OCI-LY1 (cell line): ENCODE measurements around the gene DISP2.

Experiments used
- H2AFZ ChIP-seq: fragments of 200-600 bp; sonication (generic), shearing (Covaris generic); 2 replicates; pipeline ENCODE4 v1.6.0; 2014; ENCODE audit warnings: antibody characterized with exemption, mild to moderate bottlenecking, low read length
- H3F3A ChIP-seq: fragments of 200-600 bp; sonication (generic), shearing (Covaris generic); 2 replicates; pipeline ENCODE4 v1.6.0; 2014; ENCODE audit warnings: mild to moderate bottlenecking, antibody characterized with exemption, low read length, moderate library complexity; ENCODE audit not compliant: insufficient read depth
- H3K27ac ChIP-seq: fragments of 200-600 bp; sonication (generic); 2 replicates; pipeline ENCODE4 v1.5.1; 2014; ENCODE audit warnings: low read length, mixed run types, mild to moderate bottlenecking, low read depth; ENCODE audit not compliant: poor library complexity, severe bottlenecking
- H3K27me3 ChIP-seq: fragments of 200-600 bp; sonication (generic); 2 replicates; pipeline ENCODE4 v1.6.0; 2014; ENCODE audit warnings: antibody characterized with exemption, mild to moderate bottlenecking, low read length, moderate library complexity; ENCODE audit not compliant: insufficient read depth
- H3K36me3 ChIP-seq: fragments of 200-600 bp; sonication (generic); 2 replicates; pipeline ENCODE4 v1.6.1; 2014; ENCODE audit warnings: mild to moderate bottlenecking, antibody characterized with exemption, low read length, moderate library complexity, mixed read lengths; ENCODE audit not compliant: insufficient read depth
- H3K4me1 ChIP-seq: fragments of 200-600 bp; sonication (generic); 2 replicates; pipeline ENCODE4 v1.5.1; 2014; ENCODE audit warnings: mild to moderate bottlenecking, low read length, moderate library complexity; ENCODE audit not compliant: insufficient read depth, severe bottlenecking
- H3K4me2 ChIP-seq: fragments of 200-600 bp; sonication (generic), shearing (Covaris generic); 2 replicates; pipeline ENCODE4 v1.6.1; 2014; ENCODE audit warnings: low read length
- H3K4me3 ChIP-seq: fragments of 200-600 bp; sonication (generic); 2 replicates; pipeline ENCODE4 v1.5.1; 2014; ENCODE audit warnings: low read length, low read depth, mild to moderate bottlenecking, mixed read lengths; ENCODE audit not compliant: poor library complexity, severe bottlenecking
- H3K79me2 ChIP-seq: fragments of 200-600 bp; shearing (Covaris generic); 2 replicates; pipeline ENCODE4 v1.6.1; 2016; ENCODE audit warnings: mixed run types, low read length, mixed read lengths; ENCODE audit not compliant: insufficient read depth
- H3K9ac ChIP-seq: fragments of 200-600 bp; sonication (generic), shearing (Covaris generic); 2 replicates; pipeline ENCODE4 v1.6.1; 2014; ENCODE audit warnings: mild to moderate bottlenecking, low read length, mixed read lengths
- H3K9me2 ChIP-seq: fragments of 200-600 bp; sonication (generic), shearing (Covaris generic); 2 replicates; pipeline ENCODE4 v1.6.1; 2014; ENCODE audit warnings: low read depth, mild to moderate bottlenecking, low read length, mixed read lengths
- H3K9me3 ChIP-seq: fragments of 200-600 bp; shearing (Covaris generic); 2 replicates; pipeline ENCODE4 v1.6.1; 2014; ENCODE audit warnings: low read length, mixed read lengths
- H4K20me1 ChIP-seq: fragments of 200-600 bp; sonication (generic), shearing (Covaris generic); 2 replicates; pipeline ENCODE4 v1.6.0; 2016; ENCODE audit warnings: mild to moderate bottlenecking, low read length; ENCODE audit not compliant: insufficient read depth
- EZH2 ChIP-seq: fragments of 200-600 bp; sonication (generic), shearing (Covaris generic); IDR thresholded peaks from 2 replicates; pipeline ENCODE4 v1.8.0; 2017; ENCODE audit warnings: borderline replicate concordance, mixed run types, mild to moderate bottlenecking, antibody characterized with exemption, low read length, moderate library complexity, mixed read lengths
- TF ChIP-seq, protein P1 (sequence below): fragments of 200-600 bp; sonication (generic), shearing (Covaris generic); IDR thresholded peaks from 2 replicates; pipeline ENCODE4 v1.5.1; 2017; ENCODE audit warnings: mild to moderate bottlenecking, antibody characterized with exemption, low read length, moderate library complexity, mixed read lengths

Gene DISP2

DNA sequence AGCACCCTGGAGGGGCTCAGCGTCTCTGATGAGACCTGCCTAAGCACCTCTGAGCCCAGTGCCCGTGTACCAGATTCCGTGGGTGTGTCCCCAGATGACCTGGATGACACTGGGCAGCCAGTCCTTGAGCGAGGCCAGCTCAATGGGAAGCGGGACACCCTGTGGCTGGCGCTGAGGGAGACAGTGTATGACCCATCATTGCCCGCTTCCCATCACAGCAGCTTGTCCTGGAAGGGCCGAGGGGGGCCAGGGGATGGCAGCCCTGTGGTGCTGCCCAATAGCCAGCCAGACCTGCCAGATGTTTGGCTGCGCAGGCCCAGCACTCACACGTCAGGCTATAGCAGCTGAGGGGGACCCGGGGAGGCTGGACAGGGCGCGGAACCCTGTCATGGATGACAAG is 12.0 kb downstream of the DISP2 start:
- no peak overlapping the region for H3K4me3 ChIP-seq
- H3K9me2 ChIP-seq, result no peaks in the 10 kb centered on the region
- H3K4me1 ChIP-seq, result peaks cover 13% of the 10 kb centered on the region
- no peaks in the 10 kb centered on the region for H3K9me3 ChIP-seq
- H4K20me1 ChIP-seq, result no peaks in the 10 kb centered on the region
- H3F3A ChIP-seq, result no peaks in the 10 kb centered on the region
- TF ChIP-seq, protein P1, sequence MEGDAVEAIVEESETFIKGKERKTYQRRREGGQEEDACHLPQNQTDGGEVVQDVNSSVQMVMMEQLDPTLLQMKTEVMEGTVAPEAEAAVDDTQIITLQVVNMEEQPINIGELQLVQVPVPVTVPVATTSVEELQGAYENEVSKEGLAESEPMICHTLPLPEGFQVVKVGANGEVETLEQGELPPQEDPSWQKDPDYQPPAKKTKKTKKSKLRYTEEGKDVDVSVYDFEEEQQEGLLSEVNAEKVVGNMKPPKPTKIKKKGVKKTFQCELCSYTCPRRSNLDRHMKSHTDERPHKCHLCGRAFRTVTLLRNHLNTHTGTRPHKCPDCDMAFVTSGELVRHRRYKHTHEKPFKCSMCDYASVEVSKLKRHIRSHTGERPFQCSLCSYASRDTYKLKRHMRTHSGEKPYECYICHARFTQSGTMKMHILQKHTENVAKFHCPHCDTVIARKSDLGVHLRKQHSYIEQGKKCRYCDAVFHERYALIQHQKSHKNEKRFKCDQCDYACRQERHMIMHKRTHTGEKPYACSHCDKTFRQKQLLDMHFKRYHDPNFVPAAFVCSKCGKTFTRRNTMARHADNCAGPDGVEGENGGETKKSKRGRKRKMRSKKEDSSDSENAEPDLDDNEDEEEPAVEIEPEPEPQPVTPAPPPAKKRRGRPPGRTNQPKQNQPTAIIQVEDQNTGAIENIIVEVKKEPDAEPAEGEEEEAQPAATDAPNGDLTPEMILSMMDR, result no peak
- no peak for TF ChIP-seq EZH2
- no peak overlapping the region for H3K9ac ChIP-seq
- H3K4me2 ChIP-seq, result no peak overlapping the region
- H3K79me2 ChIP-seq, result no peaks in the 10 kb centered on the region
- no peaks in the 10 kb centered on the region for H3K36me3 ChIP-seq
- H3K27me3 ChIP-seq, result 0 out of 2 replicates have a peak, but pooled peaks cover 9% of the 10 kb centered on the region
- H2AFZ ChIP-seq, result no peak overlapping the region
- no peak overlapping the region for H3K27ac ChIP-seq

DNA sequence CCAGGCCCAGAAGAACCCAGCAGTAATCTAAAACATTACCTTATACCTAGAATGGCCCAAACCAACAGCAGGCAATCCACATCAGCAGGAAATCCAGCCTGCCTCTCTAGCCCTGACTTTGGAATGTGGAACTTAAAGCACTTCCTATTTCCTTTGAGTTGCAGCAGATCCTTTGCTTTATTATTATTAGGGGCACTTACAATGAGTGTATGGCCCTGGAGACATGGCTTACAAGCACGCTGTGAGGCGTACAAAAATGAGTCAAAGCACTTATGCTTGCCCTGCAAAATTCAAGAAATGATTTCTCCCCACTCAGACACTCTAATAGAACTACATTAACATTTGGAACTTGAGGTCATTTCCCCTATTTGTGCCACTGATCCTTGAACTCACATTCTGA is 15.0 kb downstream of the DISP2 start:
- no peaks in the 10 kb centered on the region for H4K20me1 ChIP-seq
- H3K27me3 ChIP-seq, result 0 out of 2 replicates have a peak, but pooled peaks cover 11% of the 10 kb centered on the region
- TF ChIP-seq EZH2, result no peak
- TF ChIP-seq, protein P1, result no peak
- H3K9ac ChIP-seq, result no peak overlapping the region
- H3K27ac ChIP-seq, result no peak overlapping the region
- no peak overlapping the region for H3K4me3 ChIP-seq
- no peaks in the 10 kb centered on the region for H3K9me3 ChIP-seq
- no peaks in the 10 kb centered on the region for H3F3A ChIP-seq
- no peaks in the 10 kb centered on the region for H3K9me2 ChIP-seq
- no peaks in the 10 kb centered on the region for H3K36me3 ChIP-seq
- no peak overlapping the region for H3K4me2 ChIP-seq
- peaks cover 5% of the 10 kb centered on the region for H3K4me1 ChIP-seq
- H2AFZ ChIP-seq, result no peak overlapping the region
- no peaks in the 10 kb centered on the region for H3K79me2 ChIP-seq

GRCh38 chr15:40377606-40378005 is 19.6 kb downstream of the DISP2 start:
- no peak overlapping the region for H3K4me3 ChIP-seq
- H3K9ac ChIP-seq, result no peak overlapping the region
- H2AFZ ChIP-seq, result no peak overlapping the region
- no peaks in the 10 kb centered on the region for H3K36me3 ChIP-seq
- no peaks in the 10 kb centered on the region for H4K20me1 ChIP-seq
- H3K27me3 ChIP-seq, result 0 out of 2 replicates have a peak, but pooled peaks cover 2% of the 10 kb centered on the region
- H3K4me1 ChIP-seq, result peaks cover 3% of the 10 kb centered on the region
- H3F3A ChIP-seq, result no peaks in the 10 kb centered on the region
- no peaks in the 10 kb centered on the region for H3K79me2 ChIP-seq
- no peak overlapping the region for H3K4me2 ChIP-seq
- H3K9me3 ChIP-seq, result no peaks in the 10 kb centered on the region
- no peaks in the 10 kb centered on the region for H3K9me2 ChIP-seq
- H3K27ac ChIP-seq, result no peak overlapping the region
- no peak for TF ChIP-seq EZH2
- TF ChIP-seq, protein P1, result no peak
